HEK293 (cell line): ENCODE measurements around the gene ABL2.

Experiments
- CTCF ChIA-PET: fragments of 350-600 bp; formaldehyde crosslinking; extraction: SDS; loops from one replicate; lab custom pipeline; 2021; ENCODE audit warnings: antibody characterized with exemption; lab: Yijun Ruan, JAX
- POLR2A ChIA-PET: fragments of 300-600 bp; formaldehyde crosslinking; extraction: SDS; loops from one replicate; lab custom pipeline; 2020; ENCODE audit warnings: antibody characterized with exemption, inconsistent platforms; lab: Yijun Ruan, JAX
- H3K27ac ChIP-seq: fragments of 200-500 bp; sonication (Bioruptor generic); 2 replicates; pipeline ENCODE4 v1.5.1; 2014; ENCODE audit warnings: low read depth, low read length, control low read depth, inconsistent platforms; ENCODE audit errors: extremely low read depth
- H3K36me3 ChIP-seq, 2 experiments: fragments of 200-500 bp in 1 of 2; sonication (Bioruptor generic) in 1 of 2; 1 replicate in 1 of 2; 2 replicates in 1 of 2; pipeline ENCODE4 v1.5.1; 2014 to 2017; ENCODE audit warnings: inconsistent platforms in 2 of 2, low read length in 2 of 2; ENCODE audit not compliant: control insufficient read depth in 2 of 2, insufficient read depth in 1 of 2
- H3K4me1 ChIP-seq: fragments of 200-500 bp; sonication (Bioruptor generic); 2 replicates; pipeline ENCODE4 v1.5.1; 2014; ENCODE audit warnings: mild to moderate bottlenecking, low read length, inconsistent platforms; ENCODE audit not compliant: control insufficient read depth, insufficient read depth
- H3K4me3 ChIP-seq: 2 replicates; pipeline ENCODE4 v1.5.1; 2011; ENCODE audit warnings: low read depth, mild to moderate bottlenecking, control low read depth, low read length, moderate library complexity
- H3K9me3 ChIP-seq: fragments of 200-500 bp; sonication (Bioruptor generic); 2 replicates; pipeline ENCODE4 v1.5.1; 2014; ENCODE audit warnings: low read depth, low read length, inconsistent platforms; ENCODE audit not compliant: control insufficient read depth, insufficient read depth
- EGR2 ChIP-seq: fragments of 450-650 bp; formaldehyde crosslinking; IDR thresholded peaks from 2 replicates; pipeline ENCODE4 v1.5.1; 2016; ENCODE audit warnings: low read depth, missing biosample characterization, missing genetic modification characterization
- GLI4 ChIP-seq: fragments of 450-650 bp; formaldehyde crosslinking; IDR thresholded peaks from 2 replicates; pipeline ENCODE4 v1.5.1; 2016; ENCODE audit warnings: missing biosample characterization, missing genetic modification characterization
- GLIS1 ChIP-seq: fragments of 450-650 bp; formaldehyde crosslinking; IDR thresholded peaks from 2 replicates; pipeline ENCODE4 v1.5.1; 2016; ENCODE audit warnings: missing biosample characterization, missing genetic modification characterization
- GLIS2 ChIP-seq: fragments of 450-650 bp; formaldehyde crosslinking; IDR thresholded peaks from 2 replicates; pipeline ENCODE4 v1.5.1; 2016; ENCODE audit warnings: missing biosample characterization, missing genetic modification characterization
- KLF1 ChIP-seq: fragments of 450-650 bp; formaldehyde crosslinking; IDR thresholded peaks from 2 replicates; pipeline ENCODE4 v1.5.1; 2016; ENCODE audit warnings: missing biosample characterization, missing genetic modification characterization
- KLF7 ChIP-seq: fragments of 450-650 bp; formaldehyde crosslinking; IDR thresholded peaks from 2 replicates; pipeline ENCODE4 v1.5.1; 2016; ENCODE audit warnings: missing biosample characterization, missing genetic modification characterization, borderline replicate concordance
- KLF8 ChIP-seq: fragments of 450-650 bp; formaldehyde crosslinking; IDR thresholded peaks from 2 replicates; pipeline ENCODE4 v1.5.1; 2016; ENCODE audit warnings: missing biosample characterization, missing genetic modification characterization
- MYNN ChIP-seq: fragments of 450-650 bp; formaldehyde crosslinking; IDR thresholded peaks from 2 replicates; pipeline ENCODE4 v1.5.1; 2016; ENCODE audit warnings: missing biosample characterization, missing genetic modification characterization, borderline replicate concordance
- SCRT2 ChIP-seq: fragments of 450-650 bp; formaldehyde crosslinking; IDR thresholded peaks from 2 replicates; pipeline ENCODE4 v1.5.1; 2016; ENCODE audit warnings: missing biosample characterization, missing genetic modification characterization
- SP2 ChIP-seq: fragments of 450-650 bp; formaldehyde crosslinking; IDR thresholded peaks from 2 replicates; pipeline ENCODE4 v1.5.1; 2016; ENCODE audit warnings: missing biosample characterization, missing genetic modification characterization
- SP3 ChIP-seq: fragments of 450-650 bp; formaldehyde crosslinking; IDR thresholded peaks from 2 replicates; pipeline ENCODE4 v1.5.1; 2016; ENCODE audit warnings: missing biosample characterization, missing genetic modification characterization
- ZBTB8A ChIP-seq: fragments of 450-650 bp; formaldehyde crosslinking; IDR thresholded peaks from 2 replicates; pipeline ENCODE4 v1.5.1; 2016; ENCODE audit warnings: missing biosample characterization, missing genetic modification characterization
- ZEB2 ChIP-seq: fragments of 450-650 bp; formaldehyde crosslinking; IDR thresholded peaks from 2 replicates; pipeline ENCODE4 v1.5.1; 2016; ENCODE audit warnings: missing biosample characterization, missing genetic modification characterization
- ZFHX2 ChIP-seq: fragments of 450-650 bp; formaldehyde crosslinking; conservative IDR thresholded peaks from 2 replicates; pipeline ENCODE4 v1.5.1; 2016; ENCODE audit warnings: missing biosample characterization, missing genetic modification characterization
- ZIC2 ChIP-seq: fragments of 450-650 bp; formaldehyde crosslinking; IDR thresholded peaks from 2 replicates; pipeline ENCODE4 v1.5.1; 2016; ENCODE audit warnings: missing biosample characterization, missing genetic modification characterization
- ZNF2 ChIP-seq: fragments of 450-650 bp; formaldehyde crosslinking; IDR thresholded peaks from 2 replicates; pipeline ENCODE4 v1.5.1; 2016; ENCODE audit warnings: missing biosample characterization, missing genetic modification characterization
- ZNF248 ChIP-seq: fragments of 450-650 bp; formaldehyde crosslinking; IDR thresholded peaks from 2 replicates; pipeline ENCODE4 v1.5.1; 2017; ENCODE audit warnings: missing biosample characterization, missing genetic modification characterization
- ZNF335 ChIP-seq: fragments of 450-650 bp; formaldehyde crosslinking; conservative IDR thresholded peaks from 2 replicates; pipeline ENCODE4 v1.5.1; 2016; ENCODE audit warnings: missing biosample characterization, missing genetic modification characterization
- ZNF529 ChIP-seq: fragments of 450-650 bp; formaldehyde crosslinking; IDR thresholded peaks from 2 replicates; pipeline ENCODE4 v1.5.1; 2017; ENCODE audit warnings: missing genetic modification characterization, missing biosample characterization; ENCODE audit not compliant: insufficient replicate concordance
- ZNF561 ChIP-seq: fragments of 450-650 bp; IDR thresholded peaks from 2 replicates; pipeline ENCODE4 v1.5.1; 2018; ENCODE audit warnings: missing biosample characterization, missing genetic modification characterization, borderline replicate concordance
- ZNF645 ChIP-seq: fragments of 450-650 bp; formaldehyde crosslinking; IDR thresholded peaks from 2 replicates; pipeline ENCODE4; 2016; ENCODE audit warnings: missing biosample characterization, missing genetic modification characterization
- ZNF677 ChIP-seq: fragments of 450-650 bp; IDR thresholded peaks from 2 replicates; pipeline ENCODE4 v1.5.0; 2018; ENCODE audit warnings: missing biosample characterization, mild to moderate bottlenecking, missing genetic modification characterization, moderate library complexity
- ZNF76 ChIP-seq: fragments of 450-650 bp; formaldehyde crosslinking; IDR thresholded peaks from 2 replicates; pipeline ENCODE4; 2016; ENCODE audit warnings: low read depth, missing biosample characterization, missing genetic modification characterization, borderline replicate concordance
- ZSCAN30 ChIP-seq: fragments of 450-650 bp; IDR thresholded peaks from 2 replicates; pipeline ENCODE4 v1.5.1; 2018; ENCODE audit warnings: missing biosample characterization, mild to moderate bottlenecking, missing genetic modification characterization, moderate library complexity
- ZXDB ChIP-seq: fragments of 450-650 bp; formaldehyde crosslinking; IDR thresholded peaks from 2 replicates; pipeline ENCODE4 v1.5.1; 2016; ENCODE audit warnings: missing biosample characterization, missing genetic modification characterization
- TF ChIP-seq, protein P1 (sequence below): fragments of 450-650 bp; formaldehyde crosslinking; IDR thresholded peaks from 2 replicates; pipeline ENCODE4 v1.5.1; 2016; ENCODE audit warnings: missing biosample characterization, missing genetic modification characterization
- TF ChIP-seq, protein P2 (sequence below): fragments of 450-650 bp; formaldehyde crosslinking; IDR thresholded peaks from 2 replicates; pipeline ENCODE4 v1.5.1; 2016; ENCODE audit warnings: missing biosample characterization, missing genetic modification characterization
- TF ChIP-seq, protein P3 (sequence below): fragments of 450-650 bp; formaldehyde crosslinking; optimal IDR thresholded peaks from 2 replicates; pipeline ENCODE3; 2016; ENCODE audit warnings: missing biosample characterization, mild to moderate bottlenecking, missing genetic modification characterization
- TF ChIP-seq, protein P4 (sequence below): fragments of 450-650 bp; formaldehyde crosslinking; IDR thresholded peaks from 2 replicates; pipeline ENCODE4 v1.5.1; 2017; ENCODE audit warnings: missing biosample characterization, missing genetic modification characterization

The ABL2 gene

DNA sequence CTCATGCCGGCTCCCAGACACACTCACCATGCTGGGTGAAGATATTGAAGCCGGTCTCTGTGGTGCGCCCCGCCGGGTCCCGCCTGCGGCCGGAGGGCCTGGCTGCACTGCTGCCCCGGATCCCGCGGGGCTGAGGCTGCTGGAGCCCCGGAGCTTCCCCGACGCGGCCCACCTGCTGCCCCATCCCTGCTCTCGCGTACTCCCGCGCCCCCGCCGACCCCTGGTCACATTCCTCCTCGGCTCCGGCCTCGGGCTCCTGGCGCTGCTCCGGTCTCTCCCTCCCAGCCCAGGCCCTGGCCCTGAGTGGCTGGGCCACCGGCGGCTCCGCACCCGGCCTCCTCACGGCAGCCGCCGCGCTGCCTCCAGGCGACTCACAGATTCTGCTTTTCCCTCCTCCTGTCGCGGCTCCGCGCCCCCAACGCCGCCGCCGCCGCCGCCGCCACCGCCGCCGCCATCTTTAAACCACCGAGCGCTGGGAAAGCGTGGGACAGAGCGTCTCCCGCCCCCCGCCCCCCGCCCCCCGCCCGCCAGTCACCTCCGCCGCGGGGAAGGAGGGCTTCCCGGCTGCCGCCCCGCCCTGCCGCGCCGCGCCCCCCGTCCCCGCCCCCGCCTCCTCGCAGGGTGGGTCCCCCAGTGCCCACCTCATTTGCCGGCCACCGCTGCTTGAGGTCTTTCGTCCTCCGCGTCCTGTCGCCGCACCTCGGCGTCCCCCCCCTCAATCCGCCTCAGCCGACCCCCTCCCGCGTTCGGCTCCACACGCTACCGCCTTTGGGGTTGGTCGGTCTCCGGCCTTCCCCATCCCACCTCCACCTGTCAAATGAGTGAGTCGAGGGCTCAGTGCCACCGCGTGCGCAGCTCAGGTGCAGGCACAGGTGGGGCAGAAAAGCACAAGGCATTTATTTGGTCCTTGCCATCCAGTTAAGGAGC lies at the start of gene ABL2:
ABL2 (minus strand) TSS at position 464 of the 927 bp plus-strand sequence; CDS start at position 184, 280 bp downstream.
- Histone ChIP-seq H3K9me3 (no peaks in the 10 kb centered on the region), H3K36me3 (peaks cover 4 to 8% of the 10 kb centered on the region in 2 experiments; a peak in 2 of 3 replicates), H3K4me1 (peaks cover 5% of the 10 kb centered on the region; the same call in 1 of the 2 replicates), H3K4me3 (peak within 1 kb of the TSS; percentile 97), H3K27ac (peak within 1 kb of the TSS; percentile 92)
- POLR2A ChIA-PET: no interaction called here
- CTCF ChIA-PET: interaction anchor here (0.6 kb wide), 1 partner anchor 724 kb away, joined by 4 read pairs; no protein-coding TSS in a partner anchor
- TF ChIP-seq KLF7 (tag by site-specific recombination) (peak; percentile 29; the same call in 1 of the 2 replicates), ZBTB8A (tag by site-specific recombination) (0 out of 2 replicates have a peak, but pooled peaks have one; percentile 29), GLI4 (tag by site-specific recombination) (0 out of 2 replicates have a peak, but pooled peaks have one; percentile 18), MYNN (tag by site-specific recombination) (no peak), ZEB2 (tag by site-specific recombination) (peak; percentile 77), ZNF248 (tag by site-specific recombination) (no peak), ZNF335 (tag by site-specific recombination) (peak; percentile 97), ZNF76 (0 out of 2 replicates have a peak, but pooled peaks have one; percentile 18), GLIS2 (peak; percentile 87), ZNF561 (tag by site-specific recombination) (0 out of 2 replicates have a peak, but pooled peaks have one; percentile 24), SP3 (tag by site-specific recombination) (peak; percentile 68), KLF8 (tag by site-specific recombination) (peak; percentile 83), SP2 (tag by site-specific recombination) (peak; percentile 71), KLF1 (peak; percentile 64), ZNF645 (tag by site-specific recombination) (no peak), ZIC2 (tag by site-specific recombination) (peak; percentile 64), ZNF2 (tag by site-specific recombination) (peak; percentile 30; the same call in 1 of the 2 replicates), GLIS1 (peak; percentile 56), ZFHX2 (tag by site-specific recombination) (peak; percentile 52), ZNF677 (tag by site-specific recombination) (no peak), ZXDB (tag by site-specific recombination) (0 out of 2 replicates have a peak, but pooled peaks have one; percentile 6), ZNF529 (tag by site-specific recombination) (no peak), ZSCAN30 (peak; percentile 63; the same call in 1 of the 2 replicates), EGR2 (tag by site-specific recombination) (0 out of 2 replicates have a peak, but pooled peaks have one; percentile 24), SCRT2 (0 out of 2 replicates have a peak, but pooled peaks have one; percentile 10)
- TF ChIP-seq, protein P1, sequence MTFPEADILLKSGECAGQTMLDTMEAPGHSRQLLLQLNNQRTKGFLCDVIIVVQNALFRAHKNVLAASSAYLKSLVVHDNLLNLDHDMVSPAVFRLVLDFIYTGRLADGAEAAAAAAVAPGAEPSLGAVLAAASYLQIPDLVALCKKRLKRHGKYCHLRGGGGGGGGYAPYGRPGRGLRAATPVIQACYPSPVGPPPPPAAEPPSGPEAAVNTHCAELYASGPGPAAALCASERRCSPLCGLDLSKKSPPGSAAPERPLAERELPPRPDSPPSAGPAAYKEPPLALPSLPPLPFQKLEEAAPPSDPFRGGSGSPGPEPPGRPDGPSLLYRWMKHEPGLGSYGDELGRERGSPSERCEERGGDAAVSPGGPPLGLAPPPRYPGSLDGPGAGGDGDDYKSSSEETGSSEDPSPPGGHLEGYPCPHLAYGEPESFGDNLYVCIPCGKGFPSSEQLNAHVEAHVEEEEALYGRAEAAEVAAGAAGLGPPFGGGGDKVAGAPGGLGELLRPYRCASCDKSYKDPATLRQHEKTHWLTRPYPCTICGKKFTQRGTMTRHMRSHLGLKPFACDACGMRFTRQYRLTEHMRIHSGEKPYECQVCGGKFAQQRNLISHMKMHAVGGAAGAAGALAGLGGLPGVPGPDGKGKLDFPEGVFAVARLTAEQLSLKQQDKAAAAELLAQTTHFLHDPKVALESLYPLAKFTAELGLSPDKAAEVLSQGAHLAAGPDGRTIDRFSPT (tag by site-specific recombination): peak; percentile 30; the same call in 1 of the 2 replicates
- TF ChIP-seq, protein P2, sequence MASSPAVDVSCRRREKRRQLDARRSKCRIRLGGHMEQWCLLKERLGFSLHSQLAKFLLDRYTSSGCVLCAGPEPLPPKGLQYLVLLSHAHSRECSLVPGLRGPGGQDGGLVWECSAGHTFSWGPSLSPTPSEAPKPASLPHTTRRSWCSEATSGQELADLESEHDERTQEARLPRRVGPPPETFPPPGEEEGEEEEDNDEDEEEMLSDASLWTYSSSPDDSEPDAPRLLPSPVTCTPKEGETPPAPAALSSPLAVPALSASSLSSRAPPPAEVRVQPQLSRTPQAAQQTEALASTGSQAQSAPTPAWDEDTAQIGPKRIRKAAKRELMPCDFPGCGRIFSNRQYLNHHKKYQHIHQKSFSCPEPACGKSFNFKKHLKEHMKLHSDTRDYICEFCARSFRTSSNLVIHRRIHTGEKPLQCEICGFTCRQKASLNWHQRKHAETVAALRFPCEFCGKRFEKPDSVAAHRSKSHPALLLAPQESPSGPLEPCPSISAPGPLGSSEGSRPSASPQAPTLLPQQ (tag by site-specific recombination): peak; percentile 79
- TF ChIP-seq, protein P3, sequence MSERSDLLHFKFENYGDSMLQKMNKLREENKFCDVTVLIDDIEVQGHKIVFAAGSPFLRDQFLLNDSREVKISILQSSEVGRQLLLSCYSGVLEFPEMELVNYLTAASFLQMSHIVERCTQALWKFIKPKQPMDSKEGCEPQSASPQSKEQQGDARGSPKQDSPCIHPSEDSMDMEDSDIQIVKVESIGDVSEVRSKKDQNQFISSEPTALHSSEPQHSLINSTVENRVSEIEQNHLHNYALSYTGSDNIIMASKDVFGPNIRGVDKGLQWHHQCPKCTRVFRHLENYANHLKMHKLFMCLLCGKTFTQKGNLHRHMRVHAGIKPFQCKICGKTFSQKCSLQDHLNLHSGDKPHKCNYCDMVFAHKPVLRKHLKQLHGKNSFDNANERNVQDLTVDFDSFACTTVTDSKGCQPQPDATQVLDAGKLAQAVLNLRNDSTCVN (tag by site-specific recombination): peak; percentile 77
- TF ChIP-seq, protein P4, sequence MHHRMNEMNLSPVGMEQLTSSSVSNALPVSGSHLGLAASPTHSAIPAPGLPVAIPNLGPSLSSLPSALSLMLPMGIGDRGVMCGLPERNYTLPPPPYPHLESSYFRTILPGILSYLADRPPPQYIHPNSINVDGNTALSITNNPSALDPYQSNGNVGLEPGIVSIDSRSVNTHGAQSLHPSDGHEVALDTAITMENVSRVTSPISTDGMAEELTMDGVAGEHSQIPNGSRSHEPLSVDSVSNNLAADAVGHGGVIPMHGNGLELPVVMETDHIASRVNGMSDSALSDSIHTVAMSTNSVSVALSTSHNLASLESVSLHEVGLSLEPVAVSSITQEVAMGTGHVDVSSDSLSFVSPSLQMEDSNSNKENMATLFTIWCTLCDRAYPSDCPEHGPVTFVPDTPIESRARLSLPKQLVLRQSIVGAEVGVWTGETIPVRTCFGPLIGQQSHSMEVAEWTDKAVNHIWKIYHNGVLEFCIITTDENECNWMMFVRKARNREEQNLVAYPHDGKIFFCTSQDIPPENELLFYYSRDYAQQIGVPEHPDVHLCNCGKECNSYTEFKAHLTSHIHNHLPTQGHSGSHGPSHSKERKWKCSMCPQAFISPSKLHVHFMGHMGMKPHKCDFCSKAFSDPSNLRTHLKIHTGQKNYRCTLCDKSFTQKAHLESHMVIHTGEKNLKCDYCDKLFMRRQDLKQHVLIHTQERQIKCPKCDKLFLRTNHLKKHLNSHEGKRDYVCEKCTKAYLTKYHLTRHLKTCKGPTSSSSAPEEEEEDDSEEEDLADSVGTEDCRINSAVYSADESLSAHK (tag by site-specific recombination): no peak
